WTC11 (cell line): Measurements from ENCODE around the gene MAPK8IP2. TPM values are rescaled to one million over a fixed set of nuclear protein-coding genes. Genes with fewer than 3 reads are reported as not detected.

Source experiments
- ATAC-seq: fragments of 200-7000 bp; cut with Tn5 transposase; 2 replicates; pipeline ENCODE4 v1.10.0; 2021; ENCODE audit warnings: mild to moderate bottlenecking, moderate library complexity
- CTCF ChIA-PET: fragments of 300-600 bp; sonication (Branson Sonifier 250); formaldehyde crosslinking; loops from one replicate; lab custom pipeline; 2021; ENCODE audit warnings: antibody characterized with exemption; lab: Charles Lee
- POLR2A ChIA-PET: fragments of 350-600 bp; sonication (Branson Sonifier 250); formaldehyde crosslinking; loops from one replicate; lab custom pipeline; 2021; ENCODE audit warnings: antibody characterized with exemption; lab: Charles Lee
- DNase-seq: peaks from one replicate; pipeline ENCODE4 v3.0.0; 2021; ENCODE audit warnings: low spot score
- H3K27ac Mint-ChIP-seq: 2 replicates; pipeline ENCODE4 v1.8.0; 2021; ENCODE audit warnings: mixed read lengths
- H3K27me3 Mint-ChIP-seq: 2 replicates; pipeline ENCODE4 v1.8.0; 2021; ENCODE audit warnings: low read depth, mild to moderate bottlenecking, moderate library complexity, mixed read lengths
- H3K36me3 Mint-ChIP-seq: 2 replicates; pipeline ENCODE4 v1.8.0; 2021; ENCODE audit warnings: mixed read lengths
- H3K4me1 Mint-ChIP-seq: 2 replicates; pipeline ENCODE4 v1.8.0; 2022; ENCODE audit warnings: mixed read lengths
- H3K4me3 Mint-ChIP-seq: 2 replicates; pipeline ENCODE4 v1.8.0; 2021; ENCODE audit warnings: mild to moderate bottlenecking, moderate library complexity, mixed read lengths
- H3K9me3 Mint-ChIP-seq: 2 replicates; pipeline ENCODE4 v1.8.0; 2021; ENCODE audit warnings: mixed read lengths
- AFF4 ChIP-seq: sonication (generic); formaldehyde crosslinking; IDR thresholded peaks from 2 replicates; pipeline ENCODE4 v1.8.1; 2023; ENCODE audit warnings: mild to moderate bottlenecking, missing genetic modification reagents, borderline replicate concordance
- AR ChIP-seq: fragments of 250-450 bp; sonication (Bioruptor Pico); IDR thresholded peaks from 2 replicates; pipeline ENCODE4 v1.9.0; 2021; ENCODE audit warnings: mild to moderate bottlenecking
- CBFB ChIP-seq: sonication (generic); formaldehyde crosslinking; IDR thresholded peaks from 2 replicates; pipeline ENCODE4 v1.8.1; 2022; ENCODE audit warnings: mild to moderate bottlenecking, low read depth, missing genetic modification reagents
- CDX4 ChIP-seq: fragments of 250-450 bp; sonication (Bioruptor Pico); IDR thresholded peaks from 2 replicates; pipeline ENCODE4 v1.9.0; 2021; ENCODE audit warnings: moderate library complexity, mild to moderate bottlenecking, inconsistent platforms, borderline replicate concordance
- CTCF ChIP-seq: fragments of 200-600 bp; IDR thresholded peaks from 2 replicates; pipeline ENCODE4 v1.8.0; 2022; ENCODE audit warnings: antibody characterized with exemption
- E2F4 ChIP-seq: sonication (generic); formaldehyde crosslinking; IDR thresholded peaks from 2 replicates; pipeline ENCODE4 v1.8.1; 2022; ENCODE audit warnings: low read depth, mild to moderate bottlenecking, moderate library complexity, missing genetic modification reagents, borderline replicate concordance
- ELF4 ChIP-seq: sonication (generic); formaldehyde crosslinking; IDR thresholded peaks from 2 replicates; pipeline ENCODE4 v1.8.1; 2022; ENCODE audit warnings: low read depth, mild to moderate bottlenecking, moderate library complexity, missing genetic modification reagents
- FOXK1 ChIP-seq: sonication (generic); formaldehyde crosslinking; IDR thresholded peaks from 2 replicates; pipeline ENCODE4 v1.8.0; 2022; ENCODE audit warnings: mild to moderate bottlenecking, moderate library complexity, missing genetic modification reagents
- FOXP4 ChIP-seq: sonication (generic); formaldehyde crosslinking; IDR thresholded peaks from 2 replicates; pipeline ENCODE4 v1.8.0; 2022; ENCODE audit warnings: mild to moderate bottlenecking, missing genetic modification reagents
- IRF1 ChIP-seq: sonication (generic); formaldehyde crosslinking; IDR thresholded peaks from 2 replicates; pipeline ENCODE4 v1.8.0; 2023; ENCODE audit warnings: missing genetic modification reagents
- JUN ChIP-seq: sonication (generic); formaldehyde crosslinking; IDR thresholded peaks from 2 replicates; pipeline ENCODE4 v1.8.0; 2023; ENCODE audit warnings: mild to moderate bottlenecking, missing genetic modification reagents
- PRRX2 ChIP-seq: fragments of 250-450 bp; sonication (Bioruptor Pico); IDR thresholded peaks from 2 replicates; pipeline ENCODE4 v1.8.0; 2021; ENCODE audit warnings: mild to moderate bottlenecking
- RORB ChIP-seq: fragments of 250-450 bp; sonication (Bioruptor Pico); IDR thresholded peaks from 2 replicates; pipeline ENCODE4 v1.9.0; 2021; ENCODE audit warnings: mild to moderate bottlenecking
- SOX15 ChIP-seq: fragments of 250-450 bp; sonication (Bioruptor Pico); IDR thresholded peaks from 2 replicates; pipeline ENCODE4 v1.9.0; 2021; ENCODE audit warnings: mild to moderate bottlenecking
- USF2 ChIP-seq: sonication (generic); formaldehyde crosslinking; IDR thresholded peaks from 2 replicates; pipeline ENCODE4 v1.8.1; 2023; ENCODE audit warnings: mild to moderate bottlenecking, missing genetic modification reagents, moderate library complexity
- ZNF121 ChIP-seq: sonication (generic); formaldehyde crosslinking; IDR thresholded peaks from 2 replicates; pipeline ENCODE4 v1.8.0; 2023; ENCODE audit warnings: missing genetic modification reagents
- ZNF138 ChIP-seq: sonication (generic); formaldehyde crosslinking; conservative IDR thresholded peaks from 2 replicates; pipeline ENCODE4 v1.8.1; 2022; ENCODE audit warnings: mild to moderate bottlenecking, moderate library complexity, missing genetic modification reagents
- ZNF317 ChIP-seq: sonication (generic); formaldehyde crosslinking; IDR thresholded peaks from 2 replicates; pipeline ENCODE4 v1.8.1; 2023; ENCODE audit warnings: low read depth, mild to moderate bottlenecking, moderate library complexity, missing genetic modification reagents, borderline replicate concordance
- total RNA-seq: library from RNA; stranded (reverse); gene quantifications from 3 replicates; pipeline ENCODE4 v1.2.3, GENCODE V29; 2021

MAPK8IP2 gene
- total RNA-seq, 1 experiment from 2014 or later: 4.9 TPM

- TF ChIP-seq CTCF: no peak
- TF ChIP-seq RORB (CRISPR knock-in tag): no peak
- no peak for TF ChIP-seq IRF1
- no peak for TF ChIP-seq ZNF121 (CRISPR knock-in tag)
- no peak for TF ChIP-seq ZNF138 (CRISPR knock-in tag)
- no peak for TF ChIP-seq SOX15 (CRISPR knock-in tag)
- TF ChIP-seq CBFB (CRISPR knock-in tag): no peak
- no peak for TF ChIP-seq PRRX2 (CRISPR knock-in tag)
- TF ChIP-seq FOXK1 (CRISPR knock-in tag): no peak
- no peak for TF ChIP-seq USF2 (CRISPR knock-in tag)
- TF ChIP-seq E2F4 (CRISPR knock-in tag): no peak
- TF ChIP-seq JUN (CRISPR knock-in tag): no peak
Observed at GRCh38 chr22:50553310-50553709, 47.3 kb upstream of the MAPK8IP2 start (continued).

GRCh38 chr22:50556703-50557102 is 43.9 kb upstream of the MAPK8IP2 start:
- DNase-seq (no peak), ATAC-seq (no peak)
- Mint-ChIP-seq H3K4me1 (peaks cover 14% of the 10 kb centered on the region), H3K4me3 (no peak overlapping the region), H3K9me3 (no peaks in the 10 kb centered on the region), H3K27me3 (peaks cover 25% of the 10 kb centered on the region), H3K36me3 (no peaks in the 10 kb centered on the region), H3K27ac (no peak overlapping the region)
- CTCF ChIA-PET: no interaction called here
- POLR2A ChIA-PET: no interaction called here
- TF ChIP-seq CTCF (no peak), ZNF317 (CRISPR knock-in tag) (no peak), ELF4 (CRISPR knock-in tag) (no peak), CDX4 (CRISPR knock-in tag) (no peak), JUN (CRISPR knock-in tag) (no peak), FOXP4 (no peak), AFF4 (no peak), AR (CRISPR knock-in tag) (no peak), USF2 (CRISPR knock-in tag) (no peak)
